Adrenal gland (tissue), 5 donors: ENCODE measurements around the gene PLXNA4.

Experiments used
- POLR2A ChIP-seq, 2 donors: fragments of 450-650 bp; IDR thresholded peaks; one replicate each; pipeline ENCODE4 v1.6.1; 2017; ENCODE audit warnings: antibody characterized with exemption in 2 of 2, mild to moderate bottlenecking in 2 of 2, moderate library complexity in 1 of 2
- TF ChIP-seq, protein P1 (sequence below), 6 experiments: fragments of 450-650 bp in 4 of 6; fragments of 200-600 bp in 2 of 6; sonication (generic) in 1 of 6; IDR thresholded peaks; 1 replicate in 5 of 6; 2 replicates in 1 of 6; pipeline versions ENCODE4 v1.5.1 to v1.8.0; 2016 to 2021; ENCODE audit warnings: antibody characterized with exemption in 6 of 6, mild to moderate bottlenecking in 2 of 6, moderate library complexity in 1 of 6
- donor health status: DM: no; HTN: no; CAD: no.

DNA sequence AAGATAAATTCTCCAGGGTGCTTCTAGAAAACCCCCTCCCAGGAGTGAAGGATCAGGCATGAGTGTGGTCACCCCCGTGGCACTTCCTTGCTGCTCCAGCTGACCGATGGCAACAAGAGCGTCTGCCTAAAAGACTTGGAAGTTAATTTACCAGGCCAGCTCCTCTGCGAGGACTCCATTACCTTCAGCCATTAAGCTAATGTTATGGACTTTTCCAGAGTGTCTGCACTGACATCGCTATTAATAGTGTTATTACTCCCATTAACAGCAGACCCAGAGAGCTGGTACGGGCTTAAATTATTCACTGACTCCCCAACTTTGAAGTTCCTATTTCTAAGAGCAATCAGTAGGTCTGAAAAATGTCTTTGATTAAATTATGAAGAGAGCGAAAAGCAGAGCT lies 345.8 kb downstream of the PLXNA4 start:
- TF ChIP-seq, protein P1, sequence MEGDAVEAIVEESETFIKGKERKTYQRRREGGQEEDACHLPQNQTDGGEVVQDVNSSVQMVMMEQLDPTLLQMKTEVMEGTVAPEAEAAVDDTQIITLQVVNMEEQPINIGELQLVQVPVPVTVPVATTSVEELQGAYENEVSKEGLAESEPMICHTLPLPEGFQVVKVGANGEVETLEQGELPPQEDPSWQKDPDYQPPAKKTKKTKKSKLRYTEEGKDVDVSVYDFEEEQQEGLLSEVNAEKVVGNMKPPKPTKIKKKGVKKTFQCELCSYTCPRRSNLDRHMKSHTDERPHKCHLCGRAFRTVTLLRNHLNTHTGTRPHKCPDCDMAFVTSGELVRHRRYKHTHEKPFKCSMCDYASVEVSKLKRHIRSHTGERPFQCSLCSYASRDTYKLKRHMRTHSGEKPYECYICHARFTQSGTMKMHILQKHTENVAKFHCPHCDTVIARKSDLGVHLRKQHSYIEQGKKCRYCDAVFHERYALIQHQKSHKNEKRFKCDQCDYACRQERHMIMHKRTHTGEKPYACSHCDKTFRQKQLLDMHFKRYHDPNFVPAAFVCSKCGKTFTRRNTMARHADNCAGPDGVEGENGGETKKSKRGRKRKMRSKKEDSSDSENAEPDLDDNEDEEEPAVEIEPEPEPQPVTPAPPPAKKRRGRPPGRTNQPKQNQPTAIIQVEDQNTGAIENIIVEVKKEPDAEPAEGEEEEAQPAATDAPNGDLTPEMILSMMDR (IDR thresholded peaks at IDR 0.05), result no peak
- TF ChIP-seq POLR2A (IDR thresholded peaks at IDR 0.05), result no peak
